ENCODE measurements around the gene REEP3. TPM values are rescaled to one million over a fixed set of nuclear protein-coding genes. Genes with fewer than 3 reads are reported as not detected.

The REEP3 gene
- total RNA-seq, 2 donors from 2014 or later = 30.7 to 33.0 TPM

GRCh38 chr10:63630931-63631680 is 109.9 kb downstream of the REEP3 start:
- no peaks in the 10 kb centered on the region for H3K27me3 ChIP-seq (ENCODE audit: control insufficient read depth, insufficient read depth, low read length, poor library complexity, severe bottlenecking)
- no peak for DNase-seq
- H3K4me3 Mint-ChIP-seq = peak overlapping the region; percentile 75
- no peaks in the 10 kb centered on the region for H3K27me3 Mint-ChIP-seq (ENCODE audit: insufficient read depth)
- peak overlapping the region; percentile 99 for H3K27ac ChIP-seq (ENCODE audit: low read depth, low read length)
- peaks cover 34% of the 10 kb centered on the region for H3K4me1 Mint-ChIP-seq
- H3K4me3 ChIP-seq (ENCODE audit: low read length) = peak overlapping the region; percentile 85
- H3K9ac ChIP-seq (ENCODE audit: extremely low read depth, low read length, poor library complexity, severe bottlenecking) = peak overlapping the region; percentile 93
- H3K4me1 ChIP-seq (ENCODE audit: control insufficient read depth, insufficient read depth, low read length) = peaks cover 11% of the 10 kb centered on the region
- H3K27ac Mint-ChIP-seq = peak overlapping the region; percentile 97
- WGBS, 2 experiments (ENCODE audit: insufficient coverage in 1 of 2, insufficient read length in 1 of 2) = 39% methylated on average over 16 to 19 of the region's 19 CpGs
- H3K36me3 ChIP-seq (ENCODE audit: control insufficient read depth, insufficient read depth, low read length) = no peaks in the 10 kb centered on the region
- no peaks in the 10 kb centered on the region for H3K9me3 ChIP-seq (ENCODE audit: control insufficient read depth, low read length)
- TF ChIP-seq CTCF (conservative IDR thresholded peaks at IDR 0.05) = no peak
- H3K36me3 Mint-ChIP-seq (ENCODE audit: low read depth) = no peaks in the 10 kb centered on the region
- H3K9me3 Mint-ChIP-seq = no peaks in the 10 kb centered on the region

GRCh38 chr10:63631991-63632390 is 110.8 kb downstream of the REEP3 start:
- H3K27ac ChIP-seq (ENCODE audit: low read depth, low read length) = no peak overlapping the region
- DNase-seq = no peak
- peaks cover 34% of the 10 kb centered on the region for H3K4me1 Mint-ChIP-seq
- no peaks in the 10 kb centered on the region for H3K27me3 Mint-ChIP-seq (ENCODE audit: insufficient read depth)
- no peaks in the 10 kb centered on the region for H3K36me3 ChIP-seq (ENCODE audit: control insufficient read depth, insufficient read depth, low read length)
- H3K4me1 ChIP-seq (ENCODE audit: control insufficient read depth, insufficient read depth, low read length) = peaks cover 11% of the 10 kb centered on the region
- H3K9me3 ChIP-seq (ENCODE audit: control insufficient read depth, low read length) = no peaks in the 10 kb centered on the region
- WGBS, 2 experiments (ENCODE audit: insufficient coverage in 1 of 2, insufficient read length in 1 of 2) = 63 to 80% methylated on average over 1 to 3 of the region's 3 CpGs
- no peaks in the 10 kb centered on the region for H3K9me3 Mint-ChIP-seq
- no peaks in the 10 kb centered on the region for H3K27me3 ChIP-seq (ENCODE audit: control insufficient read depth, insufficient read depth, low read length, poor library complexity, severe bottlenecking)
- no peak overlapping the region for H3K4me3 Mint-ChIP-seq
- H3K4me3 ChIP-seq (ENCODE audit: low read length) = peak overlapping the region; percentile 85
- no peak overlapping the region for H3K27ac Mint-ChIP-seq
- no peaks in the 10 kb centered on the region for H3K36me3 Mint-ChIP-seq (ENCODE audit: low read depth)
- TF ChIP-seq CTCF (conservative IDR thresholded peaks at IDR 0.05) = no peak
- no peak overlapping the region for H3K9ac ChIP-seq (ENCODE audit: extremely low read depth, low read length, poor library complexity, severe bottlenecking)

GRCh38 chr10:63633677-63634487 is 112.7 kb downstream of the REEP3 start:
- Histone ChIP-seq H3K36me3 (ENCODE audit: control insufficient read depth, insufficient read depth, low read length) (no peaks in the 10 kb centered on the region), H3K27me3 (ENCODE audit: control insufficient read depth, insufficient read depth, low read length, poor library complexity, severe bottlenecking) (no peaks in the 10 kb centered on the region), H3K4me1 (ENCODE audit: control insufficient read depth, insufficient read depth, low read length) (peaks cover 6% of the 10 kb centered on the region), H3K9ac (ENCODE audit: extremely low read depth, low read length, poor library complexity, severe bottlenecking) (no peak overlapping the region), H3K4me3 (ENCODE audit: low read length) (no peak overlapping the region), H3K9me3 (ENCODE audit: control insufficient read depth, low read length) (no peaks in the 10 kb centered on the region), H3K27ac (ENCODE audit: low read depth, low read length) (no peak overlapping the region)
- DNase-seq = peak; percentile 61
- TF ChIP-seq CTCF (conservative IDR thresholded peaks at IDR 0.05) = peak; percentile 78
- Mint-ChIP-seq H3K4me3 (no peak overlapping the region), H3K36me3 (ENCODE audit: low read depth) (no peaks in the 10 kb centered on the region), H3K9me3 (no peaks in the 10 kb centered on the region), H3K4me1 (peaks cover 20% of the 10 kb centered on the region), H3K27me3 (ENCODE audit: insufficient read depth) (no peaks in the 10 kb centered on the region), H3K27ac (no peak overlapping the region)
- WGBS, 2 experiments (ENCODE audit: insufficient coverage in 1 of 2, insufficient read length in 1 of 2) = 90 to 95% methylated on average over 4 to 5 of the region's 5 CpGs
